ENCODE measurements around the gene AHCYL2.

- TF ChIP-seq POLR2AphosphoS5 (IDR thresholded peaks at IDR 0.05; ENCODE audit: low read depth, low read length) = no peak
- TF ChIP-seq SIN3A (IDR thresholded peaks at IDR 0.05; ENCODE audit: borderline replicate concordance, insufficient read depth, low read length) = no peak
- no peak for TF ChIP-seq FOXP2 (optimal IDR thresholded peaks at IDR 0.05; ENCODE audit: borderline replicate concordance, extremely low read depth, extremely low read length, insufficient read depth)
- TF ChIP-seq REST (IDR thresholded peaks at IDR 0.05; ENCODE audit: insufficient read depth in 1 of 2, low read depth in 2 of 2, low read length in 2 of 2) = no peak
These were observed 126.5 kb downstream of the AHCYL2 start for GRCh38 chr7:129351320-129351719.

All from PFSK-1 (cell line).